Activated T-cell treated with anti-CD3 and anti-CD28 coated beads, Interleukin-2, amount 50 U/mL, for 72 hours (primary cell): ENCODE data around the gene MAMSTR. TPM values are rescaled to one million over a fixed set of nuclear protein-coding genes. Genes with fewer than 3 reads are reported as not detected.
"Not testable (repeated sequence)": the region's sequence is repeated elsewhere in the genome, so short reads cannot be mapped to it uniquely, and the experiment has no call there.

Experiments
- ATAC-seq, 2 donors: fragments of 150-1000 bp; cut with Tn5 transposase; replicated peaks in 1 of 2; 2 replicates each; pipeline ENCODE4 v1.10.0; 2021; ENCODE audit warnings: moderate library complexity in 2 of 2, mild to moderate bottlenecking in 1 of 2
- DNase-seq, 2 donors: peaks; one replicate each; pipeline ENCODE4 v3.0.0; 2021 to 2022; ENCODE audit warnings: mixed read lengths in 1 of 2
- H3K27ac Mint-ChIP-seq: one replicate; pipeline ENCODE4 v1.8.0; 2022; ENCODE audit warnings: mild to moderate bottlenecking, moderate library complexity, mixed read lengths
- H3K27me3 Mint-ChIP-seq: one replicate; pipeline ENCODE4 v1.8.0; 2022; ENCODE audit warnings: low read depth, mixed read lengths
- H3K36me3 Mint-ChIP-seq, 2 donors: one replicate each; pipeline ENCODE4 v1.8.0; 2022; ENCODE audit warnings: mixed read lengths in 2 of 2, mild to moderate bottlenecking in 1 of 2; ENCODE audit not compliant: insufficient read depth in 2 of 2
- H3K4me1 Mint-ChIP-seq: one replicate; pipeline ENCODE4 v1.8.0; 2022; ENCODE audit warnings: low read depth, mixed read lengths
- H3K4me3 Mint-ChIP-seq, 2 donors: one replicate each; pipeline ENCODE4 v1.8.0; 2022; ENCODE audit warnings: mild to moderate bottlenecking in 2 of 2, mixed read lengths in 2 of 2, moderate library complexity in 2 of 2
- H3K9me3 Mint-ChIP-seq, 2 donors: one replicate each; pipeline ENCODE4 v1.8.0; 2022; ENCODE audit warnings: mixed read lengths in 2 of 2
- total RNA-seq, 2 donors: library from RNA; stranded (reverse); gene quantifications; one replicate each; pipeline ENCODE4 v1.2.3, GENCODE V29; 2022

MAMSTR gene
- total RNA-seq, 2 donors from 2014 or later = 0.69 to 0.89 TPM

DNA sequence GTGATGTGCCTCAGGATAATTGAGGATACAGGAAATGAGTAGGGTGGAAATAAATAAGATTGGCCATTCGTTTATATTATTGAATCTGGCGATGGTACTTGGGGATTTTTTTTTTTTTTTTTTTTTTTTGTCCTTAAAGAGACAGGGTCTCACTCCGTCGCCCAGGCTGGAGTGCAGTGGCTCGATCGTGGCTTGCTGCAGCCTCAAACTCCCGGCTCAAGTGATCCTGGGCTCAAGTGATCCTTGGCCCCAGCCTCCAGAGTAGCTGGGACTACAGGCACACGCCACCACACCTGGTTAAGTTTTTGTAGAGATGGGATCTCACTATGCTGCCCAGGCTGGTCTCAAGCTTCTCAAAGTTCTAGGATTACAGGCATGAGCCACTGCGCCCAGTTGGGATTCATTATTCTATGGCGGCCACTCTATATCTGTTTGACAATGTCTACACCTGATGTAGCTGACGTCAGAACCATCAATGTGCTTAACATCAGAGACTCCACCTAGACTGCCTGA is 2.7 kb upstream of the MAMSTR start:
- ATAC-seq (no peak), DNase-seq (no peak)
- Mint-ChIP-seq H3K4me1 (peaks cover 39% of the 10 kb centered on the region), H3K9me3 (peaks cover 6 to 11% of the 10 kb centered on the region in 2 donors), H3K27me3 (no peaks in the 10 kb centered on the region), H3K36me3 (peaks cover 12 to 14% of the 10 kb centered on the region in 2 donors), H3K27ac (no peak overlapping the region), H3K4me3 (peak overlapping the region in 1 of 2 donors; percentile 98)

DNA sequence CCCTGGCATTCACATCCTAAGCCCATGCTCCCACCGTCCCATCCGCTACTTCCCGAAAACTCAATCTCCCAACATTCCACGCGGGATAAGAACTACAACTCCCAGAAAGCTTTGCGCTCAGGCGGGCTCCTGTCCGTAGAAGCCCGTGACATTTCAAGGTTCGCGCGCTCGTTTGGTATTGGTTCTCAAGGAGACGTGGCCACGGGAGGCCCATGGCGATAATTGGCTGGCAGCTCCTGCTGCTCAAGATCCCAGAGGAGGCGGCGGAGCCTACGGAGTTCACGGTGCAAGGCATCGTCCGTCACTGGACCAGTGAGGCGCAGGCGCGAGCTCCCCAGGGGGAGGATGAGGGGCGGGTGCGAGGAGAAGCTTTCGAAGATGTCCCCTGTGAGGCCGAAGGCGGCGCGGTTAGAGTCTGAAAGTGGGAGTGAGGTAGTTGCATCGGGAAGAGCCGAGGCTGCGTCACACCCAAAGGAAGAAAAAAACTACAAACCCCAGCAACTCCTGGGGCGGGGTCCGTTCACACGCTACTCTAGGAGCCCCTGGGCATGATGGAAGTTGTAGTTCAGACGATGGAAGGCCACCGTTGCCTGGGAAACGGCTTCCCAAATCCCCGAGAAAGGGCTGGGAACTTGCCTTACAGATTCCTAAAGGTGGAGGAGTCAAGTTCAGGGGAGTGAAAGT is 1.2 kb upstream of the MAMSTR start:
- peaks cover 26% of the 10 kb centered on the region for H3K4me1 Mint-ChIP-seq
- peak overlapping the region; percentile 98 for H3K4me3 Mint-ChIP-seq
- ATAC-seq (peak; percentile 95), DNase-seq (peak; percentile 91 to 95)
- peaks cover 7 to 8% of the 10 kb centered on the region in 2 donors for H3K36me3 Mint-ChIP-seq
- H3K9me3 Mint-ChIP-seq = peaks cover 4 to 7% of the 10 kb centered on the region in 2 donors
- peak overlapping the region; percentile 95 for H3K27ac Mint-ChIP-seq
- no peaks in the 10 kb centered on the region for H3K27me3 Mint-ChIP-seq

DNA sequence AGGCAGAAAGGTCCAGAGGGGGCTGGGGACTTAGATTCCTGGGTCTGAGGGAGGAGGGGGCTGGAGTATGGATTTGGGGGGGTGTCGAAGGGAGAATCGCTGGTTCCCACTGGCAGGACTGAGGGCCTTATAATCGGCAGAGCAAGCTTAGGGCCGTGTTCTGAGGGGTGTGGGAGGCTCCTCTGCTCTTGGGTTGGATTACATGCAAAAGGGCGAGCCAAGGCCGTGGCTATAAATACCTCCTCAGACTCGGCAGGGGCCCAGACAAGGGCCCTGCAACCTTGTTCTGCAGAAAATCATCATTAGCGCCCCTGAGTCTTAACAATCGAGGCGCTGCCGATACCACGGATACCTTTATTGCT is 707 bp upstream of the MAMSTR start:
- H3K4me3 Mint-ChIP-seq = peak overlapping the region; percentile 98
- H3K27ac Mint-ChIP-seq = peak overlapping the region; percentile 95
- ATAC-seq (no peak), DNase-seq (no peak)
- H3K27me3 Mint-ChIP-seq = no peaks in the 10 kb centered on the region
- H3K36me3 Mint-ChIP-seq = peaks cover 4% of the 10 kb centered on the region in 2 donors
- H3K4me1 Mint-ChIP-seq = peaks cover 23% of the 10 kb centered on the region
- peaks cover 4% of the 10 kb centered on the region in 2 donors for H3K9me3 Mint-ChIP-seq

DNA sequence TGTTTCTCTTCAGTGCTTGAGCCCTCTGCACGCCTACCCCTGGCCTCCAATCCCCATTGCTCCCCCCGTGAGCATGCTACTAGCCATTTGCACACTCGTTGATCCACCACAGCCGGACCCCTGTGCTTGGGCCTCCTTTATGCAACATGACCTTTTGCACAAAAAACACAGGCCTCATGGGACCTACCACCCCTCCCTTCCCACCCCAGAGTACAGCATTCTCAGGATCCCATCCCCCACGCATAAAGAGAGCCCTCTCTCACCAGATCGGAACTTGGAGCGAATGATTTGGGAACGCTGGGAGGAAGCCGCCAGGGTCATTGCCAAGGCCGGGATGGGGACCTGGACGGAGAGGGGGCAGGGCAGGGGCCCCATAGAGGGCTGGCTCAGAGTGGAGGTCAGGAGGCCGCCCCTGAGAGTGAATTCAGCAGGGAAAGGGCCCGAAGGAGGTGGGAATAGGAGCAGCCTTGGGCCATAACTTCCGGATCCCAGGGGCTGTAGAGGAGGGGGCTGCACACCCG is 754 bp downstream of the MAMSTR start:
- Mint-ChIP-seq H3K27me3 (no peaks in the 10 kb centered on the region), H3K27ac (no peak overlapping the region), H3K4me1 (peaks cover 24% of the 10 kb centered on the region), H3K9me3 (no peaks in the 10 kb centered on the region), H3K36me3 (no peaks in the 10 kb centered on the region), H3K4me3 (peak overlapping the region in 1 of 2 donors; percentile 52)
- ATAC-seq = no peak
- DNase-seq = no peak

DNA sequence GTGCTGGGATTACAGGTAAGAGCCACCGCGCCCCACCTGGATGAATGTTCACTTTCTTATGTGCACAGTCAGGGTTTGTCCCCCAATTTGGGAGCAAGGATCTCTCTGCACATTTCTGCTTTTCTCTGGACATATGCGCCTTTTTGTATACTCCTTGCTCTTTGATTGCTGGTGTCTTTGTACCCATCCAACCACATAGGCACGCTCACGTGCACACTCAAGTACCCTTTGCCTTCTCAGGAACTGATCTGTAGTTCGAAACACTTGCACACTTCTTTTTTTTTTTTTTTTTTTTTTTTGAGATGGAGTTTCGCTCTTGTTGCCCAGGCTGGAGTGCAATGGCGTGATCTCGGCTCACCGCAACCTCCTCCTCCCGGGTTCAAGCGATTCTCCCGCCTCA is 1.4 kb downstream of the MAMSTR start:
- not testable (repeated sequence) for H3K36me3 Mint-ChIP-seq, H3K4me3 Mint-ChIP-seq, H3K27me3 Mint-ChIP-seq, H3K9me3 Mint-ChIP-seq, DNase-seq, H3K27ac Mint-ChIP-seq, ATAC-seq
- H3K4me1 Mint-ChIP-seq = peaks cover 27% of the 10 kb centered on the region

DNA sequence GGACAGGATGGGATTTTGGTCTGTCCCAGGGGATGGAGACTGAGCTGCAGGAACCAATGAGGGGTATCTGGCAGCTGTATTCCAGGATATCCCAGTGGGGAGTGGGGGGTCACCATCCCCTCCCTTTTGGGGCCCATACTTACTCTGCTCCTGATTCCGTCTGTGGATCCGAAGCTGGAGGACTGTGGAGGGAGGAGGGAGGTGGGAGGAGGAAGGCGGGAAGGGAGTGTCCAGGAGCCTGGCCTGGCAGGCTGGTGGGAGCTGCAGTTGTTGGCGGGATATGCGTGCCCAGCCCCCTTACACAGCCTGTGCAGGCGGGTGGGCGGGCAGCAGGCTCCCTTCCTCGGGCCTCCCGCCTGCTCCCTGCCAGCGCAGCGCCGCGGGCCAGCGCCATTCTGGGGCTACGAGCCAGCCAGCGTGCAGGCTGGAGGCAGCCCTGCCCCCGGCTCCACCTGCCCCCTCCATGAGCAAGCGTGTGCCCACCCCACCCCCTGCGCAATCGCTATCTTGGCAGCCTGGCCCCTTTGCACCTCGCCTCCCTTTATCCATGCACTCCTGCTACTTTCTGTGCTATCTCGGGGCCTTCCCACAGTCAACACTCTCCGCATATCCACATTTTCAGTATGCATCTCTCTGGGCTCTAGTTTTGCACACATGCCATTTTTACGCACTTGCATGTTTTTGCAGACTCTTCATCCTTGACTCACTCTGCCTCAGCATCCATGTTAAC is 2.8 kb downstream of the MAMSTR start:
- no peak overlapping the region for H3K27ac Mint-ChIP-seq
- H3K4me1 Mint-ChIP-seq = peaks cover 30% of the 10 kb centered on the region
- DNase-seq (no peak), ATAC-seq (no peak)
- H3K9me3 Mint-ChIP-seq = no peaks in the 10 kb centered on the region
- H3K27me3 Mint-ChIP-seq = no peaks in the 10 kb centered on the region
- H3K36me3 Mint-ChIP-seq = peaks cover 2 to 4% of the 10 kb centered on the region in 2 donors
- no peak overlapping the region for H3K4me3 Mint-ChIP-seq

DNA sequence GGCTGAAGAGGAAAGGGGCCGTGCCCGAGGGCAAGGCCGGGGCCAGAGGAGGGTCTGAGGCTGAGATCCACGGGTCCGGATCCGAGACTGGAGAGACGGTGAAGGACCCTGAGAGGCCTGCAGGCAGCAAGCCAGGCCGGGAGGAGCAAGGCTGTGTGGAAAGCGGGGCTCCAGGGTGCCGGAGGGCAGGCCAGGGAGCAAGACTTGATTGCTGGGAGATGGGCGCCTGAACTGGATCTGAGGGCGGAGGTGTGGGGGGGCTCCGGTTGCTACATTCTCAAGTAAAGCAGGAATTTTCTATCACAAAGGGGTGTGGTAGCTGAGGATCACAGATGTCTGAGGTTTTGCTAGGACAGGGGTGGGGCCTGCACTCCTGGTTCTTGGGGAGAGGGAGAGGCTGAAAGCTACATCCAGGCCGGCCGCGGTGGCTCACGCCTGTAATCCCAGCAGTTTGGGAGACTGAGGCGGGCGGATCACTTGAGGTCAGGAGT is 3.8 kb downstream of the MAMSTR start:
- Mint-ChIP-seq H3K4me3 (peak overlapping the region in 1 of 2 donors; percentile 92), H3K36me3 (peaks cover 4 to 8% of the 10 kb centered on the region in 2 donors), H3K4me1 (peaks cover 22% of the 10 kb centered on the region), H3K27me3 (no peaks in the 10 kb centered on the region), H3K27ac (no peak overlapping the region), H3K9me3 (peaks cover 0 to 1% of the 10 kb centered on the region in 2 donors)
- DNase-seq (no peak), ATAC-seq (no peak)

DNA sequence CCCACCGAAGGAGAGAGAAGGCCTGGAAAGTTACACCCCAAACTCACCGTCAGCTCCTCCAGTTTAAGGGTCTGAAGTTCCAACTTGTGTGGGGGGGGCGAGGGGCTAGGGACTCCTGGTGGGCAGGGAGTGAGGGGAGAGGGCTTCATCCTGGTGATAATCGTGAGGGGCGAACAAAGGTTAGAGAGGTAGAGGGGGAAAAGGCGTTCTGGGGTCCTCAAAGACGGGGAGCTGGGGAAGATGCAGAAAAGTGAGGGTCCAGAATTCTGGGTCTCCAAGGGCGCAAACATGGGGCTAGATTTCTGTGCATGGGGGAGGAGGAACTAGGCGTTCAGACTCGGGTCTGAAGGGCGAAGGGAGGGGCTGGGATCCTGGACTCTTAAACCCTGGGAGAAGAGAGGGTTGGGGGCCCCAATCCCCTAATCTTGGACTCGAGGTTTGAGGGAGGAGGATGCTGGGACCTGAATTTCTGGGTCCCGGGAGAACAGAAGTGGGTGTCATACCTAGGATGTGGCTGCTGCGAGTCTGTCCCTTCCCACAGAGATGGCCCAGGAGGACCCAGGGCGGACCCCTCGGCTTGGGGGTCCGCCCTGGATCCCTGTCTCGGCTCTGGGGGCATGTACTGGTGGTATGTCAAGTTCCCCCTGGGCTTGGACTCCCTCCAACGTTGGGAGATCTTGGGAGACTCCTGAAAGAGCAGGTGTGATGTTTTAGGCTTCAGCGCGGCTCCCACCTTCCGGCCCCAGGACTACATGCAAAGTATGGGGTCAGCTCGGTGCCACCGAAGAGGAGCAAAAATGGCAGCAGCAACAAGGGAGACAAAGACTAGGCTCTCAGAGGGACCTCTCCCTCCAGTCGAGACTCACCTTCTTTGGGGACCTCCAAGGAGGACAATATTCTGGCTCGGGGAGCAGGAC is 4.5 kb downstream of the MAMSTR start:
- H3K4me3 Mint-ChIP-seq = peak overlapping the region; percentile 77 to 92
- peaks cover 0 to 2% of the 10 kb centered on the region in 2 donors for H3K9me3 Mint-ChIP-seq
- H3K27me3 Mint-ChIP-seq = no peaks in the 10 kb centered on the region
- peaks cover 17% of the 10 kb centered on the region for H3K4me1 Mint-ChIP-seq
- H3K27ac Mint-ChIP-seq = peak overlapping the region; percentile 90
- ATAC-seq = no peak
- peaks cover 4 to 8% of the 10 kb centered on the region in 2 donors for H3K36me3 Mint-ChIP-seq
- DNase-seq = no peak

DNA sequence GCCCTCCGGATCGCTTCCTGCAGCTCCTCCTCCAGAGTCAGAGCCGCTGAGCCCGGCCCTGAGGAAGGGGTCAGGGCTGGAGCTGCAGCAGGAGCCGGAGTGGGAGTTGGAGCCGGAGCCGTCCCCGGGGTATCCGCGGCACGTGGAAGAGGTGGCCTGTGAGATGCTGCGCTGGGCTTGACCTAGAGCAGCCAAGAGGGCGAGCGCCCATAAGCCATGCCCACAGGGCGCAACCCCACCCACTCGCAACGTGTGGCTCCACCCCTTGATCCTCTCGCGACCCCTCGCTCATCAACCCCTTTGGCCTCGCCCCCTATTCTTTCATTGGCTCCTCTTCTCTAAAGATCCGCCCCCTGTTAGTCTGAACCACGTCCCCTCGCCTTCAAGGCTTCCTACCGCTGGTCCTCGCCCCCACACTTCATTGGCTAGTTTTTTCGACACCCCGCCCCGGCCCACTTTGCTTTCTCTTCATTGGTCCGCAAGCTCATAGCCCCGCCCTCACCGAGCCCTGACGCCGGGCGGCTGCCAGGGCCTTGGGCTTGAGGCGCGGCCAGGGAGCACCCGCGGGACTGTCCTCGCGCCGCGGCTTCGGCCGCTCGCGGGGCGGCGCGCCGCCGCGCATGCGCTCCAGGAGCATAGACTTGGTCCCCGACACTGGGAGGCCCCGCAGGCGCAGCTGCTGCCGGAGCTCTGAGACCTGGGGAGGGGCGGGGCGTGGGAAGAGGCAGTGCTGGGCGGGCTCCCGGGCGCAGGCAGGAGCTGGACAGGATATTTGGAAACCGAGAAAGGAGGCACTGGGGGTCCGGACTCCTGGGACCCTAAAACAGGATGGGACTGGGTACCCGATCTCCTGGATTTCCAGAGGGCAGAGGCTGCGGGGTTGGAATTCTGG is 5.4 kb downstream of the MAMSTR start:
- H3K9me3 Mint-ChIP-seq = peaks cover 0 to 2% of the 10 kb centered on the region in 2 donors
- H3K4me3 Mint-ChIP-seq = peak overlapping the region; percentile 77 to 92
- H3K27ac Mint-ChIP-seq = peak overlapping the region; percentile 90
- DNase-seq (peak; percentile 98 to 99), ATAC-seq (peak; percentile 92 to 93)
- H3K4me1 Mint-ChIP-seq = peaks cover 17% of the 10 kb centered on the region
- H3K36me3 Mint-ChIP-seq = peaks cover 4 to 8% of the 10 kb centered on the region in 2 donors
- H3K27me3 Mint-ChIP-seq = no peaks in the 10 kb centered on the region

DNA sequence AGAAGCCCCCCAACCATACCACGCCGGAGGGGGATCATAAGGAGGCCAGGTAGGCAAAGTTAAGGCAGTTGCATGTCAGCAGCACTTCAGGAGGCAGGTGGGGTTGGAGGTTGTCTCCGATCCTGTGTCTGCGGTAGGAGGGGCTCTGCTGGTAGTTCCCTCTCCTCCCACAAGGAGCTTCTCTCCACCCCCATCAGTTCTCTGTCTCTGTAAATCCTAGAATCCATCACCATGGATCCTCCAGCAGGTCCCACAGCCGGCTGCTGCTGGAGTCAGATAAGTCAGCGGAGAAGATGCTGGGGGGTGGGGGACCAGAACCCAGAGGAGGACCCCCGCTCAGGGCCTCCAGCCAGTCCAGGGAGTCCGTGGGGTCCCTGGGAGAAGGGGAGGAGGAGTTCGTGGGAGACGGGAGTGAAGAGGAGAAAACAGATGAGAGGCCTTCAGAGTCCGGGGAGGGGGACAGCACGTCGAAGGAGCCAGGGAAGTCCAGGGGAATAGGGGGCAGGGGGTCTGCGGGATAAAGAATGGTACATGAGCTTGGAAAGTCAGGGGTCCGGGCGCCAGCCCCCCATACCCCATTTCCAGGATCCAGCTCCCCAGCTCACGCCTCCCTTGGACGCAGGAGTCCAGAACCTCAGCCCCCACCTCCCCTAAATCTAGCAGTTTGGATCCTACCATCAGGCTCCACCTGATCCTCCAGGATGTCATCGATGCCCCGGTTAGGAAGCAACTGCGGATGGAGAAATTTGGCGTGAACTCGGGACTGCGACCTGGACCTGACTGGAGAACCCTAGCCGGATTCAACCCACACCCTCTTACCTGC is 6.3 kb downstream of the MAMSTR start:
- Mint-ChIP-seq H3K36me3 (peaks cover 6 to 8% of the 10 kb centered on the region in 2 donors), H3K27me3 (no peaks in the 10 kb centered on the region), H3K4me1 (peaks cover 17% of the 10 kb centered on the region), H3K27ac (no peak overlapping the region), H3K9me3 (peaks cover 0 to 2% of the 10 kb centered on the region in 2 donors), H3K4me3 (peak overlapping the region; percentile 77 to 92)
- ATAC-seq = no peak
- no peak for DNase-seq

DNA sequence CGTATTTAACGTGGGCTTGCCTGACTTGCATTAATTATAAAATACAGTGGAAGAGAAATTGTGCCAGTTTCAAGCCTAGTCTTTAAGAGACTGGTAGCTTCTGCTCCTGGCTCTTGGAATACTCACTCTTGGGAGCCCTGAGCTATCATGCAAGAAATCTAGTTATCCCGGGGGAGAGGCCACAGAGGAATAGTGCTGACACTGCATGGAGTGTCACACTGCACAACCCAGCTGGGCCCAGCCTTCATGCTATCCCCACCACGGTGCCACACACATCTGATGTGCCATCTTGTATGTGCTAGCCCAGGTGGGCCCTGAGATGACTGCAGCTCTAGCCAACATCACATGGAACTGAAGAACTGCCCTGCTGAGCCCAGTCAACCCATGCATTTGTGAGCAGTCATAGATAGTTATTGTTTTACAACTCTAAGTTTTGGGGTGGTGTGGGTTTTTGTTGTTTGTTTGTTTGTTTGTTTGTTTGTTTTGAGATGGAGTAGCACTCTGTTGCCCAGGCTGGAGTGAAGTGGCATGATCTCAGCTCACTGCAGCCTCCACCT is 8.3 kb downstream of the MAMSTR start:
- Mint-ChIP-seq H3K36me3 (peaks cover 6 to 10% of the 10 kb centered on the region in 2 donors), H3K4me3 (no peak overlapping the region), H3K27me3 (no peaks in the 10 kb centered on the region), H3K27ac (no peak overlapping the region), H3K9me3 (peaks cover 0 to 2% of the 10 kb centered on the region in 2 donors), H3K4me1 (peaks cover 17% of the 10 kb centered on the region)
- ATAC-seq (no peak), DNase-seq (no peak)
